Muscle of arm (tissue), 14 donors: ENCODE results near the gene MKRN2OS. TPM values are rescaled to one million over a fixed set of nuclear protein-coding genes. Genes with fewer than 3 reads are reported as not detected.

ENCODE experiments used
- DNase-seq: peaks from one replicate; pipeline ENCODE4 v3.0.0-alpha.2; 2013
- long read RNA-seq, 11 donors: transcript quantifications; one replicate each; lab custom pipeline, GENCODE V29; 2026
- polyA plus RNA-seq, 12 donors: library from polyadenylated mRNA; unstranded; fragments of 120-200 nt; gene quantifications; one replicate each; pipeline ENCODE4 v1.2.1, GENCODE V29; 2013; ENCODE audit not compliant: insufficient read length in 12 of 12

The MKRN2OS gene
- polyA plus RNA-seq = 1 to 10 TPM in 4 of 12 donors, under 1 TPM in 6, not detected in 2; 0.39 to 1.3 (median 0.62) TPM
- long read RNA-seq, donor 1, partial matches to known transcripts = 0 of 2 reads
- long read RNA-seq, donor 1, other reads (novel, unspliced or antisense) = 0 of 2 reads
- long read RNA-seq, donor 2 = 0 reads
- long read RNA-seq, donor 3 = 0 reads
- long read RNA-seq, donor 4 = 0 reads
- long read RNA-seq, donor 5 = 0 reads
- long read RNA-seq, donor 6 = 0 reads
- long read RNA-seq, donor 7 = 0 reads
- long read RNA-seq, donor 8 = 0 reads
- long read RNA-seq, donor 9 = 0 reads
- long read RNA-seq, donor 10, partial matches to known transcripts = 0 of 11 reads
- long read RNA-seq, donor 10, other reads (novel, unspliced or antisense) = 11 of 11 reads
- long read RNA-seq, donor 11, partial matches to known transcripts = 0 of 8 reads
- long read RNA-seq, donor 11, other reads (novel, unspliced or antisense) = 8 of 8 reads

GRCh38 chr3:12545473-12545791, at the start of gene MKRN2OS:
TSS of gene MKRN2OS (minus strand) at chr3:12545499. CDS start at chr3:12545464, 35 bp downstream.
- DNase-seq = no peak

- DNase-seq = no peak
Observed at GRCh38 chr3:12593473-12593872, 48.2 kb upstream of the MKRN2OS start.

DNA sequence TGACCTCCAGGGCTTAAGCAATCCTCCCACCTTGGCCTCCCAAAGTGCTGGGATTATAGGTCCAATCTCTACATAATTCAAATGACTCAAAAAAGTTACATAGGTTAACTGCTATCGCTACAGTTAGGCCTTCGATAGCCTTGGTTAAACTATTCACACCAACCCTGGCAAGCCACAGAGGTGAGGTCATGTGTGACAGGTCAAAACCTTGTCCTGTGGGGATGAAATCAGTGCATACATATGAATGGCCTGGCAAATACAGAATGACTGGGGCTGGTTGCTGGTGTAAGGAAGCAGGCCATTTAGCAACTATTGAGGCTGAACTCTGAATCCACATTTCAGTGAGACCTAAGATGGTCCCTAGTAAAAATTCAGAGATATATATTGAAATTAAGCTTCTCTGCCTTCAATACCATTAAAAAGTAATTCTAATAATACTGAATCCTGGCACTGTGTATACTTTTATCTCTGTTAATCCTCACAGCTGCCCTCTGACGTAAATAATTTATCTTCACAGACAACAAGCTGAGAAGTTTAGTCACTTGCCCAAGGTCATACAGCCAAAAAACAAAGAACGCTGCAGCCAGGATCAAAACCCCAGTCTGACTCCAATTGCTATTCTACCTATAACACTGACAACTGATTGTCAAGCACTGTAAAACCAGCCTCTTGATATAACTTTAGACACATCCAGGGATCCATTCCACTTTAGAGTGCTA, 46.9 kb upstream of the MKRN2OS start:
- no peak for DNase-seq

GRCh38 chr3:12591456-12591855, 46.2 kb upstream of the MKRN2OS start:
- DNase-seq = no peak

DNA sequence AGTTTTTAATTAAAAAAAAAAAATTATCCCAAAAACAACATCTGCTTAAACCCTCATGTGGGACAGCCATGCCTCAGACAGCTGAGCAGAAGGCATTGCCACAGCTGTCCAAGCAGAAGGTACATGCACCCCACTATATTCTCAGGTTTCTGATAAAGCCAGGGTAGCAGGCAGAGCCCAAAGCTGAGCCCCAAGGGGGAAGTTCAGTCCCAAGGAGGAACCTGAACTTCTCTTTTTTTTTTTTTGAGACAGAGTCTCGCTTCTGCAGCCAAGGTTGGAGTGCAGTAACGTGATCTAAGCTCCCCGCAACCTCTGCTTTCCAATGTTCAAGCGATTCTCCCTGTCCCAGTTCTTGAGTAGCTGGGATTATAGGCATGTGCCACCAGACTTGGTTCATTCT, 44.8 kb upstream of the MKRN2OS start:
- DNase-seq = no peak

DNA sequence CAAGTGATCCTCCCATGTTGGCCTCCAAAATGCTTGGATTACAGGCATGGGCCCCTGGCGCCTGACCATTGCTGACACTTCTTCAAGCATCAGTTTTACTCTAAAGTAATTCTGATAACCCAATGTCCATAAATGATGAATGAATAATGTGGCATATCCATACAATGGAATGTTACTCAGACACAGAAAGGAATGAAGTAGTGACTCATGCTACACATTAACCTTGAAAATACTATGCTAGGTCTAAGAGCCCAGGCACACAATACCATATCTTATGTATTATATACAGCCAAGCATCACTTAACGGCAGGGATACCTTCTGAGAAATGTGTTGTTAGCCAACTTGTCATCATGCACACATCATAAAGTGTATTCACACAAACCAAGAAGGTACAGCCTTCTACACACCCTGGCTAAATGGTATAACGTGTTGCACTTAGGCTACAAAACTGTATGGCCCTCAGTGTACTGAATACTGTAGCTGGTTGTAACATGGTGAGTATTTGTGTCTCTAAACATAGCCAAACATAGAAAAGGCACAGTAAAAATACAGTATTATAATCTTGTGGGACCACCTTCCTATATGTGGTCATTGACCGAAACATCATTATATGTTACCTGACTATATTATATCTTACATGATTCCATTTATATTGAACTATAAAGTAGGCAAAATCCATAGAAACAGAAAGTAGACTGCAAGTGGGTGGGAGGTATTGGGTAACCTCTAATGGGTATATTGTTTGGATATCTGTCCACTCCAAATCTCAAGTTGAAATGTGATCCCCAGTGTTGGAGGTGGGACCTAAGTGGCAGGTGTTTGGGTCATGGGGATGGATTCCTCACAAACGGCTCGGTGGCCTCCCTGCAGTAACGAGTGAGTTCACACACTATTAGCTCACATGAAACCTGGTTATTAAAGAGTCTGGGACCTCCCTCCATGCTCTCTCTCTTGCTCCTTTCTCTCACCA, 43.0 kb upstream of the MKRN2OS start:
- DNase-seq = no peak

DNA sequence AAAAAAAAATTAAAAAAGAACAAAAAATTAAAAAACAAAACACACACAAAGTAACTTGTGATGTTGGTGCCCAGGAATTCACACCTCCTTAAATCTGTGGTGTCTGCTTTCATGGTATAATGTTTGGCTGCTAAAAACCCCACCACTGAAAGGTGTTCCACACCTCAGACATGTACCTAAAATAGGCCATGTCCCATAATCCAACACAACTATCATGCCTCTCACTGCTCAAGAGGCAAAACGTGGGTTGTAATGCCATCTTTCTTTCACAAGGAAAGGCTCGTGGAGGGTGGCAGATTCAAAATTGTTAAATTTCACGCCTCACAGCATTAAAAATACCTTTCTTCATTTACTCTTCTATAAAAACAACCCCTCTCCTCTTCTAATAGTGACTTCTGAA, 41.1 kb upstream of the MKRN2OS start:
- DNase-seq = no peak

- no peak for DNase-seq
Observed at GRCh38 chr3:12585970-12586369, 40.7 kb upstream of the MKRN2OS start.

DNA sequence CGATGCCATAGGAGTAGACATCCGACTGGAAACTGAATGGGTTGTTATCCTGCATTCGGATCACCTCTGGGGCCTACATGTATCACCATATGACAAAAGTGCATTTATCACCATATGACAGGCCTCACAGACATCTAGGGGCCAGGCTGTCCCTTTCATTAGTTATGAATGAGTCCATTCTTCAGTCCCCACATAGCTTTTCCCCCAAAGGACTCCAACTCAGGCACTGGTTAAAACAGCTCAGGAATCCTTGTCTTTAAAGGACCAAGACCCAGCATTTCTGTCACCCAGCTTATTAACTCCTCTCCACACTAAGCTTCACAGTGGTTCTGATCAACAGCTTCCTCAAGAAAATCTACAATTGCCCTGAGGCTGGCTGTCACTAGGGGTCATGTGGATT, 39.9 kb upstream of the MKRN2OS start:
- no peak for DNase-seq

DNA sequence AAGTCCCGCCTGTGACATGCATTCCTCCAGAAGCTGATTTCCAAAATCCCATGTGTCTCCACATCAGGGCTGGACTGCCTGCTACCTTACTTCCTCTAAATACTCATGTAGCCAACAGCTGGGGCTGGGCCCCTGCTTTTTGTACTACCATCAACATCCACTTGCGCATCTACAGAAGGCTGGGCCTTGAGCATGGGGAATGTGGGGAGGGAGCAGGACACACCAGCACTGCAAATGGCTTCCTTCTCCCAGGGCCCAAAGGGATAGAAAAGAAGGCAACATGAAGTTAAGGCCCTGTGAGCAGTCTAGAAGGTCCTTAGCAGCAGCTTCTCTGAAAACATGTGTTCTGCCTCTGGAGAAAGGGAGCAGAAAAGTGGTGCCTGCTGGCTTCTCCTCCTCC, 38.8 kb upstream of the MKRN2OS start:
- DNase-seq = no peak

- DNase-seq = no peak
Observed at GRCh38 chr3:12583280-12583679, 38.0 kb upstream of the MKRN2OS start.

- no peak for DNase-seq
Observed at GRCh38 chr3:12582730-12583129, 37.4 kb upstream of the MKRN2OS start.

- DNase-seq = no peak
Observed at GRCh38 chr3:12579905-12580304, 34.6 kb upstream of the MKRN2OS start.

- DNase-seq = no peak
Observed at GRCh38 chr3:12579456-12579855, 34.2 kb upstream of the MKRN2OS start.

GRCh38 chr3:12578742-12579141, 33.4 kb upstream of the MKRN2OS start:
- no peak for DNase-seq

- DNase-seq = no peak
Observed at GRCh38 chr3:12577379-12577778, 32.1 kb upstream of the MKRN2OS start.

DNA sequence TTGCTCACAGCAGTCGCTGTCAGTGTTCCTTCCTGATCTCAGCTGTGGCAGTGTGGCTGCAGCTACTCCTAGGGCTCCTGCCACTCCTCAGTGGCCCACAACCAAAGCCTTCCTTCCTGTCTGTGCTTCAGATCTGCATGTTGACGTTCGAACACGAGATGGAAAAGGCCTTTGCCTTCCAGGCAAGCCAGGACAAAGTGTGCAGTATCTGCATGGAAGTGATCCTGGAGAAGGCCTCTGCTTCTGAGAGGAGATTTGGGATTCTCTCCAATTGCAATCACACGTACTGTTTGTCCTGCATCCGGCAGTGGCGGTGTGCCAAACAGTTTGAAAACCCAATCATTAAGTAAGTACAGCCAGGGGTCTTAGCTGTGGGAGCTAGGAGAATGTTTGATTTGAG, 29.4 kb upstream of the MKRN2OS start:
- no peak for DNase-seq

DNA sequence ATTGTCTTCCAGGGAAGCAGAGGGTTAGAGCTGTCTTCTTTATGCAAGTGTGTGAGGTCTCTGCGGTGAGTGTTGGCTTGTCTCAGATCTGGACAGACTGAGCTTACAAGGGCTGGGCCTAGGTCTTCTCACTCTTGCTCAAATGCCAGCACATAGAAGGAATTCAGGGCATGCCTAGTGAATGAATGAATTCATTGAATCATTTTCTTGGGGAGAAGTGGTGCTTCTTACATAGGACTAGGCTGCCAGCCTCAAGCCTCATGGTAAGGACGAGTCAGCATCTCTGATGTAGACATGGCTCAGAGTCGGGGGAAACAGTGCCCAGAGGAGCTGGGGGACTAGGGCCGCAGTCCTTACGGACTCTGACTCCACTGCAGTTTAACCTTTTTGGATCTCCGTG, 28.8 kb upstream of the MKRN2OS start:
- DNase-seq = no peak

DNA sequence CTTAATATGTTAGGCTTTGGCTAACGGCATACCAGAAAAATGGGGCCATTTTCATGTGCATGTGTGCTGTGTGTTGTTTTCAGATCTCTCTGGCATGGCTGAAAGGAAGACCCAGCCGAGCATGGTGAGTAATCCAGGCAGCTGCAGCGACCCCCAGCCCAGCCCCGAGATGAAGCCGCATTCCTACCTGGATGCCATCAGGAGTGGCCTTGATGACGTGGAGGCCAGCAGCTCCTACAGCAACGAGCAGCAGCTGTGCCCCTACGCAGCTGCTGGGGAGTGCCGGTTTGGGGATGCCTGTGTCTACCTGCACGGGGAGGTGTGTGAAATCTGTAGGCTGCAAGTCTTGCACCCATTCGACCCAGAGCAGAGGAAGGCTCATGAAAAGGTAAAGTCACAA, 26.7 kb upstream of the MKRN2OS start:
- no peak for DNase-seq

DNA sequence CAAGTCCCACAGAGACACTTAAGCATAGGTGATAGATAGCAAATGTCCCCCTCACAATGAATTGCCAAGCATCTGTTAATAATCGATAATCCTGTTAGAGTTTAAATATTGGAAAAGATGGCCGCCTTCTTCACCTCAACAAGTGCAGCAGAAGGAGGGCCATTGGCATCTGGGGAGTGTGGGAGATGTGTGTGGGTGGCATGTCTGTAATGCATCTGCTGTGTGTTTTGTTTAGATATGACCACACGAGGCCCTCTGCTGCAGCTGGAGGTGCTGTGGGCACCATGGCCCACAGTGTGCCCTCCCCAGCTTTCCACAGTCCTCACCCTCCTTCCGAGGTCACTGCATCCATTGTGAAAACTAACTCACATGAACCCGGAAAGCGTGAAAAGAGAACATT, 24.5 kb upstream of the MKRN2OS start:
- no peak for DNase-seq

GRCh38 chr3:12568747-12569146, 23.4 kb upstream of the MKRN2OS start:
- DNase-seq = no peak

- no peak for DNase-seq
Observed at GRCh38 chr3:12566976-12567375, 21.7 kb upstream of the MKRN2OS start.
